Activated CD4-positive, alpha-beta T cell treated with anti-CD3 and anti-CD28 coated beads, Interleukin-2, amount 10 ng/mL, durations not matched to agents 7 days and 5 days (primary cell): ENCODE data around the gene CRABP1. TPM values are rescaled to one million over a fixed set of nuclear protein-coding genes. Genes with fewer than 3 reads are reported as not detected.
"Not testable (repeated sequence)": the region's sequence is repeated elsewhere in the genome, so short reads cannot be mapped to it uniquely, and the experiment has no call there.

Experiments
- CTCF ChIA-PET: fragments of 350-600 bp; sonication (Branson Sonifier 250); formaldehyde crosslinking; loops from one replicate; lab custom pipeline; 2021; ENCODE audit warnings: antibody characterized with exemption; lab: Charles Lee
- POLR2A ChIA-PET: fragments of 350-600 bp; sonication (Branson Sonifier 250); formaldehyde crosslinking; loops from one replicate; lab custom pipeline; 2021; ENCODE audit warnings: antibody characterized with exemption; lab: Charles Lee
- DNase-seq: peaks from one replicate; pipeline ENCODE4 v3.0.0-alpha.2; 2020
- H3K27ac Mint-ChIP-seq: one replicate; pipeline ENCODE4 v1.8.0; 2021; ENCODE audit warnings: mild to moderate bottlenecking, moderate library complexity, mixed read lengths
- H3K27me3 Mint-ChIP-seq: one replicate; pipeline ENCODE4 v1.8.0; 2021; ENCODE audit warnings: mixed read lengths
- H3K36me3 Mint-ChIP-seq: one replicate; pipeline ENCODE4 v1.8.0; 2021; ENCODE audit warnings: low read depth, mixed read lengths
- H3K4me1 Mint-ChIP-seq: one replicate; pipeline ENCODE4 v1.8.0; 2021; ENCODE audit warnings: mixed read lengths
- H3K4me3 Mint-ChIP-seq: one replicate; pipeline ENCODE4 v1.8.0; 2021; ENCODE audit warnings: mild to moderate bottlenecking, moderate library complexity, mixed read lengths
- H3K9me3 Mint-ChIP-seq: one replicate; pipeline ENCODE4 v1.8.0; 2021; ENCODE audit warnings: mixed read lengths
- total RNA-seq, 2 experiments: library from RNA; stranded (reverse); gene quantifications; one replicate each; pipeline ENCODE4 v1.2.3, GENCODE V29; 2021

The CRABP1 gene
- total RNA-seq, 2 experiments from 2014 or later = not detected

DNA sequence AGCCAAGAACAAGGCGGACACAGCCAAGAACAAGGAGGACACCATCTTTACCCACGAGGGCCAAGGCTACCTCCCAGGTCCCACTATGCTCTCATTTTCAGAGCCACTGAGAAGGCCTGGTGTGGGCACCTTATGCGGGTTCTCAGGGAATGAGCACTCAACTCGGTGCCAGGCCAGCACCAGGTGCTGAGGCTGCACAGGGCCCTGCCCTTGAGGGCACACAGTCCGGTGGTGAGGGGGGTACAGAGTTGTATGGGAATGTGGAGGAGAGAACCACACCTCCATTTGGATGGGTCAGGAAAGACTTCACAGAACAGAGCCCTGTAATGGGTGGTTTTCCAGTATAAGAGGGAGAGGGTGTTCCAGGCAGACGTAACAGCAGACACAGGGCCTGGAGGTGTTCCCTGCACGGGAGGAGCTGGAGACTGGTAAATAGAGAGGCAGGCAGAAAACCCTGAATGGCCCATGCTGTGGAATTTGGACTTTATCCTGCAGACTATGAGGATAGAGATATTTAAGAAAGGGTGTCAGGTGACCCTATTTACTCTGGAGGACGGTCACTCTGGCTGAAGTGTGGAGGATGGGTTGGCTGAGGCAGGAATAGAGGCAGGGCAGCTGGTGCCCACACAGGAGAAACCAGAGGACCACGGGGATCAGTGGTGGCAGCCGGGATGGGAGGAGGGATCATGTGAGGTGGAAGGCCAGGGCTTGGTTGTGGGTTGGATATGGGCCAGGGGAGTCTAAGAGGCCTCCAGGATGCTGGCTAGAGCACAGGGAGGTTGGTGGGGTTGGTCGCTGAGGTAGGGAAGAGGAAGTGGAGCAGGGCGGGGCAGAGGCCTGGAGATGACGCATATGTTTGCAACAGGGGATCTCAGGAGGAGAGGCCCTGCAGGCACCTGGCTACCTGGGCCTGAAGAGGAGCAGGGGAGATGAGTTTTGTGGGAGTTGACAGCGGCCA lies 34.6 kb downstream of the CRABP1 start:
- Mint-ChIP-seq H3K4me3 (no peak overlapping the region), H3K36me3 (peaks cover 2% of the 10 kb centered on the region), H3K27me3 (peaks cover 18% of the 10 kb centered on the region), H3K9me3 (no peaks in the 10 kb centered on the region), H3K4me1 (peaks cover 15% of the 10 kb centered on the region), H3K27ac (peak overlapping the region; percentile 81)
- ChIA-PET POLR2A (no interaction called here), CTCF (no interaction called here)
- DNase-seq = peak; percentile 30

DNA sequence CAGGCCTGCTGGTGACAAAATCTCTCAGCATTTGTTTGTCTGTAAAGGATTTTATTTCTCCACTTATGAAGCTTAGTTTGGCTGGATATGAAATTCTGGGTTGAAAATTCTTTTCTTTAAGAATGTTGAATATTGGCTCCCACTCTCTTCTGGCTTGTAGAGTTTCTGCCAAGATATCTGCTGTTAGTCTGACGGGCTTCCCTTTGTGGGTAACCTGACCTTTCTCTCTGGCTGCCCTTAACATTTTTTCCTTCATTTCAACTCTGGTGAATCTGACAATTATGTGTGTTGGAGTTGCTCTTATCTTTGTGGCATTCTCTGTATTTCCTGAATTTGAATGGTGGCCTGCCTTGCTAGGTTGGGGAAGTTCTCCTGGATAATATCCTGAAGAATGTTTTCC lies 40.0 kb downstream of the CRABP1 start:
- POLR2A ChIA-PET, DNase-seq, H3K9me3 Mint-ChIP-seq, H3K27ac Mint-ChIP-seq, H3K4me1 Mint-ChIP-seq, H3K4me3 Mint-ChIP-seq, H3K36me3 Mint-ChIP-seq, CTCF ChIA-PET: not testable (repeated sequence)
- H3K27me3 Mint-ChIP-seq = peaks cover 38% of the 10 kb centered on the region

DNA sequence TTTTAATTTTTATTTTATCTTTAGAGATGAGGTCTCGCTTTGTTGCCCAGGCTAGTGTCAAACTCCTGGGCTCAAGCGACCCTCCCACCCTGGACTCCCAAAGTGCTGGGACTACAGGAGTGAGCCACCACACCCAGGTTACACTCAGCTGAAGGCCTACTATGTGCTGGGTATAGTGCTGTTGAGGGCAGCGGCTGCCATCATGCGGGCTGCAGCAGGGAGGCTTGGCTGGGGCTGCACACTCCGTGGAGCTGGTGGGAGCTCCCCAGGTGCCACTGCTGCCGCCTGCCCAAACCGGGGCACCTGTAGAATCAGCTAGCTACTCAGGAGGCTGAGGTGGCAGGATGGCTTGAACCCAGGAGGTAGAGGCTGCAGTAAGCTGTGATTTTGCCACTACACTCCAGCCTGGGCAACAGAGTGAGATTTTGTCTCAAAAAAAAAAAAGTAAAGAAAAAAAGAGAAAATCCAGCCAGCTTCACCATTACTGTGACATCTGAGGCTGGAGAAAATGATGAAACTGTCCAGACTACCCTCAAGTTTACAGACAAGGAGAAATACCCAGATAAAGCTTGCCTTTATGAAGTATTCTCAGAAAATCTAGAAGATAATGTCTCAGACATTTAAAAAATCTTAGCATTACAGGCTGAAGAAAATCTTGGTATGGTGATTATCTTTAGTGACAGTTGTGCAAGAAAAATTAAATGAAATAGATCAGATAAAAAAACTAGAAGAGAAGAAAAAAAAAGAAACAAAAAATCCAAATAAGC lies 42.1 kb downstream of the CRABP1 start:
- Mint-ChIP-seq H3K9me3 (no peaks in the 10 kb centered on the region), H3K4me1 (no peaks in the 10 kb centered on the region), H3K4me3 (no peak overlapping the region), H3K36me3 (no peaks in the 10 kb centered on the region), H3K27ac (no peak overlapping the region), H3K27me3 (peaks cover 47% of the 10 kb centered on the region)
- CTCF ChIA-PET = interaction anchor here (1.0 to 1.5 kb wide), 3 partner anchors 10 to 60 kb away, joined by 3 to 4 read pairs (median 4); no protein-coding TSS in a partner anchor
- no peak for DNase-seq
- POLR2A ChIA-PET = interaction anchor here (0.6 kb wide), 1 partner anchor 91 kb away, joined by 3 read pairs; no protein-coding TSS in a partner anchor

DNA sequence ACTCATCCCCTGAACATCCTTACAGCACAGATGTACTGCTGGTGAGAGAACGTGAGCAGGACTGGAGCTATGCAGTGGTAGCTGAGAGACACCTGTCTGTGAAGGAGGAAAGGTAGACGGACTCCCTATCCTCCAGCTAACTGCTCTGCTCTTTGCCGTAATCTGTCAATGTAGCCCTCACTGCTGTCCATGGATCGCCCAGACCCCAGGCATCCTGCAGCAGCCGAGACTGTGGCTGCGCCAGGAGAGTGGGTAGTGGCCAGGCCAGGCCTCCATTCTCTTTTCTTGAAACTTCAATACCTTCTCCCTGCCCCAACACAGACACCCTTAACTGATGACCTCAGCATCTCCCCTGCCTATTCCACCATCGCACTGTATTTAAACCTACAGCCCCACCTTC lies 44.5 kb downstream of the CRABP1 start:
- CTCF ChIA-PET = interaction anchor here (0.6 to 0.8 kb wide), 3 partner anchors 73 to 258 kb away, joined by 3 read pairs; no protein-coding TSS in a partner anchor
- Mint-ChIP-seq H3K27me3 (peaks cover 31% of the 10 kb centered on the region), H3K4me1 (no peaks in the 10 kb centered on the region)

DNA sequence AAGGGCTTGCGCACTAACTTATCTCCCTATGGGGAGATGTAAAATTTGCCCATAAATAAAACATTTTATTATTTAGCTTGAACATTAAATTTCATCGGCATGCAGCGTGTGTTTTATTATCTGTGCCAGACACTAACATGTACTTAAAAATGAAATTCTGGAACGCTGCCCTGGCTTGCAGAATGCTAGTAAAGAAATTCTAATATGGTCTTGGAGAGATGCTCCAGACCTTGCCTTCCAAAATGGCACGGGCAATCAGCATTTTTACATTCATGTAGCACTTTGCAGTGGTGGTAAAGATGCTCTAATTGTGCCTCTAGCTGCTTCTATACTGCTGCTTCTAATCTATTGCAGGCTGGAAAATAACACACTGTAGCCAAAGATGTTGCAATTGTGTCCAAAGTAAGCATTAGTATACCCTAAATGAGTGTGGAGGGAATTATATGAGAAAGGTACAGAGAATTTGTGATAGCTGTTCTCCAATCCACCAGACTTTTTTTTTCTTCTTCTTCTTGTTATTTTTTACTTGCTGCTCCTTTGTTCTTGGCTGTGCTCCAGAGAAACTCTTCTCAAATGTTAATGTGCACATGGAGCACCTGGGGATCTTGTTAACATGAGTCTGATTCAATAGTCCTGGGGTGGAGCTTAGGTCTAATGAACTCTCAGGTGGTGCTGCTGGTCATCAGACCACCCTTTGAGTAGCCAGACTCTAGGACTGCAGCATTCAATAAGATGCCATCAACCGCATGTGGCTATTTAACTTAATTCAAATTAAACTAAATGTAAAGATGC lies 47.3 kb downstream of the CRABP1 start:
- no peaks in the 10 kb centered on the region for H3K4me1 Mint-ChIP-seq
- H3K36me3 Mint-ChIP-seq = no peaks in the 10 kb centered on the region
- H3K9me3 Mint-ChIP-seq = no peaks in the 10 kb centered on the region
- H3K27ac Mint-ChIP-seq = no peak overlapping the region
- CTCF ChIA-PET = interaction anchor here (0.6 to 2.6 kb wide), 3 partner anchors 11 to 280 kb away, joined by 3 to 7 read pairs (median 3); no protein-coding TSS in a partner anchor
- H3K27me3 Mint-ChIP-seq = peaks cover 24% of the 10 kb centered on the region
- POLR2A ChIA-PET = no interaction called here
- no peak for DNase-seq
- no peak overlapping the region for H3K4me3 Mint-ChIP-seq

More for the DNA sequence above, 44.5 kb downstream of the CRABP1 start:
- no peak for DNase-seq
- H3K4me3 Mint-ChIP-seq = no peak overlapping the region
- no peaks in the 10 kb centered on the region for H3K9me3 Mint-ChIP-seq
- no peak overlapping the region for H3K27ac Mint-ChIP-seq
- POLR2A ChIA-PET = no interaction called here
- H3K36me3 Mint-ChIP-seq = no peaks in the 10 kb centered on the region

GRCh38 chr15:78388865-78389264 lies 48.7 kb downstream of the CRABP1 start:
- no peak for DNase-seq
- ChIA-PET POLR2A (no interaction called here), CTCF (interaction anchor here (0.6 kb wide), 1 partner anchor 1298 kb away, joined by 3 read pairs; no protein-coding TSS in a partner anchor)
- Mint-ChIP-seq H3K4me3 (no peak overlapping the region), H3K9me3 (no peaks in the 10 kb centered on the region), H3K4me1 (no peaks in the 10 kb centered on the region), H3K27me3 (peaks cover 19% of the 10 kb centered on the region), H3K27ac (no peak overlapping the region), H3K36me3 (no peaks in the 10 kb centered on the region)

GRCh38 chr15:78389322-78389721 lies 49.2 kb downstream of the CRABP1 start:
- ChIA-PET POLR2A (no interaction called here), CTCF (no interaction called here)

DNA sequence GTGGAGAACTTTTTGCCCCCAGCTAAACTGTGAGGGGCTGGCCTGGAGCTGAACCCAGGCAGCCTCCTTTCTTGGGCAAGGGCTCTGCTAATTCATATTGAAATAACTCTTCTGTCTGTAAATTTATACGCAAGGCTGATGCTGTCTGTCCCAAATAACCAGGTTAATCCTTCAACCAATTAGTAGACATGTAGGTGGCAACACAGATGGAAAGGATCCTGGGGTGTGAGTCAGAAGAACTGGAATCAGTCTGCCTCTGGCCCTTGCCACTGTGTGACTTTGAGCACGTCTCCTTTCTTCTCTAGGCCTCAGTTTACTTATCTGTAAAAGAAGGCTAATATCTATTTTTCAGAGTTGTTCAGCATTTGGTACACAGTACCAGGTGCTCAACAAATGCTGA lies 49.6 kb downstream of the CRABP1 start:
- Mint-ChIP-seq H3K27ac (no peak overlapping the region), H3K36me3 (no peaks in the 10 kb centered on the region), H3K27me3 (peaks cover 20% of the 10 kb centered on the region), H3K4me1 (no peaks in the 10 kb centered on the region), H3K4me3 (no peak overlapping the region), H3K9me3 (no peaks in the 10 kb centered on the region)
- ChIA-PET POLR2A (no interaction called here), CTCF (no interaction called here)
- DNase-seq = no peak

More at GRCh38 chr15:78389322-78389721, 49.2 kb downstream of the CRABP1 start:
- Mint-ChIP-seq H3K36me3 (no peaks in the 10 kb centered on the region), H3K4me1 (no peaks in the 10 kb centered on the region), H3K27ac (no peak overlapping the region), H3K9me3 (no peaks in the 10 kb centered on the region), H3K27me3 (peaks cover 21% of the 10 kb centered on the region), H3K4me3 (no peak overlapping the region)
- no peak for DNase-seq

GRCh38 chr15:78390242-78390641 lies 50.1 kb downstream of the CRABP1 start:
- ChIA-PET CTCF (no interaction called here), POLR2A (no interaction called here)
- H3K4me1 Mint-ChIP-seq = no peaks in the 10 kb centered on the region
- H3K9me3 Mint-ChIP-seq = no peaks in the 10 kb centered on the region
- H3K36me3 Mint-ChIP-seq = no peaks in the 10 kb centered on the region
- H3K27ac Mint-ChIP-seq = no peak overlapping the region
- no peak for DNase-seq
- no peak overlapping the region for H3K4me3 Mint-ChIP-seq
- peaks cover 15% of the 10 kb centered on the region for H3K27me3 Mint-ChIP-seq

DNA sequence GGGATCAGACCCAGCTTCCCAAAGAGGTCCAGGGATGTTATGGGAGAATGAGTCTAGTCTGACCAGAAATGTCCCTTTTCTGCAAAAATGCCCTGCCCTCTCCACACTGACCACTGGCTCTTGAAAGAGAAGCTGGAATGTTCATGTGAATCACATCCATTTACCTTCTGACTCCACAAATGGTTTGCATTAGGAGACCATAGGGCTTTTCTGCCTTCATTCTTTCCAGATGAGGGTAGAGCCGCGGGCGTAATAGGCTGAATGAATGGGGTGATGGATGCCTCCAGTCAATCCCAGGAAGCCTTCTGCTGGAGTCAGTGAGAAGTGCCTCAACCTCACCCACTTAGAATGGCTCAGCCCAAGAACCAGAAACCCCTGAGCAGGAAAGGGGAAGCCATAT lies 50.7 kb downstream of the CRABP1 start:
- POLR2A ChIA-PET = no interaction called here
- Mint-ChIP-seq H3K9me3 (no peaks in the 10 kb centered on the region), H3K4me3 (no peak overlapping the region), H3K27ac (no peak overlapping the region), H3K36me3 (no peaks in the 10 kb centered on the region), H3K4me1 (no peaks in the 10 kb centered on the region), H3K27me3 (peaks cover 10% of the 10 kb centered on the region)
- CTCF ChIA-PET = no interaction called here
- no peak for DNase-seq

- POLR2A ChIA-PET = no interaction called here
Measured at GRCh38 chr15:78391781-78392180, 51.6 kb downstream of the CRABP1 start.

DNA sequence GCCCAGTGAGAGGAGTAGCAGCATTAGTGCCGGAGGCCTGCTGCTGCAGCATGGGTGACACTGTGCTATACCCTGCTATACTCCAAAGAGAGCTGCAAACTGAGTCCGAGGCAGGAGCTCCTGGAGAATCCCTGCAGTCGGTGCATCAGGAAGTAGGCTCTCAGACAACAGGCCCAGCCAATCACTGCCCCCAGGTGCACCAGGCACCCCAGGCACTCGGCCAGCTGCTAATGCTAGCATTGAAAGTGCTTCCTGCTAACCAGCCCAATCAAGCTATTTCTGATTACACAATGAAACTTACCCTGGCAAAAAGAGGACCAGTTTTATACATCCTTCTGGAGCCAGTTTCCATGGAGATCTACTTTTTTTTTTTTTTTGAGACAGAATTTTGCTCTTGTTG lies 52.3 kb downstream of the CRABP1 start:
- H3K36me3 Mint-ChIP-seq = no peaks in the 10 kb centered on the region
- DNase-seq = no peak
- ChIA-PET POLR2A (no interaction called here), CTCF (interaction anchor here (1.6 kb wide), 1 partner anchor 10 kb away, joined by 4 read pairs; no protein-coding TSS in a partner anchor)
- H3K27me3 Mint-ChIP-seq = peaks cover 7% of the 10 kb centered on the region
- no peaks in the 10 kb centered on the region for H3K9me3 Mint-ChIP-seq
- no peak overlapping the region for H3K27ac Mint-ChIP-seq
- no peaks in the 10 kb centered on the region for H3K4me1 Mint-ChIP-seq
- no peak overlapping the region for H3K4me3 Mint-ChIP-seq

More at GRCh38 chr15:78391781-78392180, 51.6 kb downstream of the CRABP1 start:
- Mint-ChIP-seq H3K4me1 (no peaks in the 10 kb centered on the region), H3K9me3 (no peaks in the 10 kb centered on the region), H3K4me3 (no peak overlapping the region), H3K27me3 (peaks cover 7% of the 10 kb centered on the region), H3K36me3 (no peaks in the 10 kb centered on the region), H3K27ac (no peak overlapping the region)
- CTCF ChIA-PET = interaction anchor here (1.6 kb wide), 1 partner anchor 9 kb away, joined by 4 read pairs; no protein-coding TSS in a partner anchor
- no peak for DNase-seq
